ENCODE measurements around the gene EBLN1. TPM values are rescaled to one million over a fixed set of nuclear protein-coding genes. Genes with fewer than 3 reads are reported as not detected.
"Not testable (repeated sequence)": the region's sequence is repeated elsewhere in the genome, so short reads cannot be mapped to it uniquely, and the experiment has no call there.

Gene EBLN1
- total RNA-seq, 3 donors from 2014 or later, result not detected

- Histone ChIP-seq H3K4me1 (no peaks in the 10 kb centered on the region), H3K27ac (no peak overlapping the region), H3K27me3 (no peaks in the 10 kb centered on the region), H3K4me3 (no peak overlapping the region), H3K9me3 (no peaks in the 10 kb centered on the region), H3K36me3 (no peaks in the 10 kb centered on the region)
- no peak for DNase-seq (ENCODE audit: low spot score in 2 of 2)
- intact Hi-C loops (cut with DNase I; ENCODE audit: low total_unique reads), result loop anchor here (5.0 kb wide), 1 partner anchor 717 kb away; no protein-coding TSS in a partner anchor
- TF ChIP-seq POLR2AphosphoS5 (IDR thresholded peaks at IDR 0.05) (no peak), POLR2A (IDR thresholded peaks at IDR 0.05) (no peak)
- TF ChIP-seq, protein P1, sequence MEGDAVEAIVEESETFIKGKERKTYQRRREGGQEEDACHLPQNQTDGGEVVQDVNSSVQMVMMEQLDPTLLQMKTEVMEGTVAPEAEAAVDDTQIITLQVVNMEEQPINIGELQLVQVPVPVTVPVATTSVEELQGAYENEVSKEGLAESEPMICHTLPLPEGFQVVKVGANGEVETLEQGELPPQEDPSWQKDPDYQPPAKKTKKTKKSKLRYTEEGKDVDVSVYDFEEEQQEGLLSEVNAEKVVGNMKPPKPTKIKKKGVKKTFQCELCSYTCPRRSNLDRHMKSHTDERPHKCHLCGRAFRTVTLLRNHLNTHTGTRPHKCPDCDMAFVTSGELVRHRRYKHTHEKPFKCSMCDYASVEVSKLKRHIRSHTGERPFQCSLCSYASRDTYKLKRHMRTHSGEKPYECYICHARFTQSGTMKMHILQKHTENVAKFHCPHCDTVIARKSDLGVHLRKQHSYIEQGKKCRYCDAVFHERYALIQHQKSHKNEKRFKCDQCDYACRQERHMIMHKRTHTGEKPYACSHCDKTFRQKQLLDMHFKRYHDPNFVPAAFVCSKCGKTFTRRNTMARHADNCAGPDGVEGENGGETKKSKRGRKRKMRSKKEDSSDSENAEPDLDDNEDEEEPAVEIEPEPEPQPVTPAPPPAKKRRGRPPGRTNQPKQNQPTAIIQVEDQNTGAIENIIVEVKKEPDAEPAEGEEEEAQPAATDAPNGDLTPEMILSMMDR (IDR thresholded peaks at IDR 0.05), result no peak
Observed at GRCh38 chr10:22219308-22219707, 1.5 kb upstream of the EBLN1 start.

DNA sequence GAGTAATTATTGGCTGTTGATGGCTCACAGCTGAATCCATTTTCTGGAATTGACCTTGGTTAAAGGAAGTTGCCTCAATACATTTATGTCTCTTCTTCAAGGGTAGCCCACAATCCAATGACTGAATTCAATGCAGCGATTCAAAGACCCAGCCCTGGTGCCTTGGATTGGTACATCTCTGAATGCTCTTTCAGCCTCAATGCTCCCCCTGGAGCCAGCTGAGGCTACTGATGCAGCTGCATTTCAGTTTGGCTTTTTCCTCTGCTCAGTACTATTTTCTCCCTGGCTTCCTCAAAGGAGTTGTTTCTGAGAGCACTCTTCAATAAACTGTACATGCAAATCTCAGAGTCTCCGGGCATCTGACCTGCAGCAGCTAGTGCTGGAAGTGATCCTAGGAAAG lies 633 bp upstream of the EBLN1 start:
- Histone ChIP-seq H3K9me3 (no peaks in the 10 kb centered on the region), H3K27me3 (no peaks in the 10 kb centered on the region), H3K27ac (no peak overlapping the region), H3K4me3 (no peak overlapping the region), H3K4me1 (no peaks in the 10 kb centered on the region), H3K36me3 (no peaks in the 10 kb centered on the region)
- intact Hi-C loops (cut with DNase I; ENCODE audit: low total_unique reads), result loop anchor here (5.0 kb wide), 1 partner anchor 716 kb away; no protein-coding TSS in a partner anchor
- DNase-seq (ENCODE audit: low spot score in 2 of 2), result no peak
- TF ChIP-seq POLR2AphosphoS5 (IDR thresholded peaks at IDR 0.05) (no peak), POLR2A (IDR thresholded peaks at IDR 0.05) (no peak)
- TF ChIP-seq, protein P1 (IDR thresholded peaks at IDR 0.05), result no peak

DNA sequence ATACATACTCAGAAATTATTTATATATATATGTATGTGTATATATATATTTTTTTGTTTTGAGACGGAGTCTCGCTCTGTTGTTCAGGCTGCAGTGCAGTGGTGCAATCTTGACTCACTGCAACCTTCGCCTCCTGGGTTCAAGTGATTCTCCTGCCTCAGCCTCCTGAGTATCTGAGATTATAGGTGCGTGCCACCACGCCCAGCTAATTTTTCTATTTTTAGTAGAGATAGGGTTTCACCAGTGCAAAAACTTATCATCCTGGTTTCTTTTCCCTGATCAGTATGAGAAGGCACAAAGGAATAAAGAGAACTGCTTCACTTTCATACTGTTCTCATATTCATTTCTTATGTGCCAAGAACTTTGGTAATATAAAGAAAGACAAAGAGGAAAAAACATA lies 731 bp downstream of the EBLN1 start:
- not testable (repeated sequence) for H3K27me3 ChIP-seq; DNase-seq (ENCODE audit: low spot score in 2 of 2); H3K9me3 ChIP-seq; H3K4me3 ChIP-seq; H3K4me1 ChIP-seq; H3K36me3 ChIP-seq; H3K27ac ChIP-seq
- intact Hi-C loops (cut with DNase I; ENCODE audit: low total_unique reads), result loop anchor here (5.0 kb wide), 1 partner anchor 715 kb away; no protein-coding TSS in a partner anchor

DNA sequence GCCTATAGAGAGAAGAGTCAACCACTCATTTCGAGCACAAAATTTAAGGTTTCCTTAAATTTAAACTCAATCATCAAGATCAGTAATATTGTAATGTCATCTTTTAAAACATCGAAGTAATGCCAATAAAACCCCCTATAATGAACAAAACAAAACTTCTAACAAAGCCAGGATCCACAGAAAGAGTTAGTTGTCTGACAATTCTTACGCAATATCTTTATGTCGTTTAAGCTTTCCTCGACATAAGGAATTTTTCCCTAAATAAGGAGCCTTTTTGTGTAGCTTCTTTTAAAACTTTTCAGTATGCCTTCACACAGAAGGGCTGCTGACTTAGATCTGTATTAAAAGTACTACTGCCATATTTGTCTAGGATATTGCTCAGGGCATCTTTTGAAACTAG lies 7.5 kb downstream of the EBLN1 start:
- TF ChIP-seq, protein P1 (IDR thresholded peaks at IDR 0.05), result no peak
- TF ChIP-seq POLR2A (IDR thresholded peaks at IDR 0.05) (no peak), POLR2AphosphoS5 (IDR thresholded peaks at IDR 0.05) (no peak)
- no peaks in the 10 kb centered on the region for H3K4me1 ChIP-seq
- intact Hi-C loops (cut with DNase I; ENCODE audit: low total_unique reads), result no loop called here
- DNase-seq (ENCODE audit: low spot score in 2 of 2), result no peak
- no peaks in the 10 kb centered on the region for H3K36me3 ChIP-seq
- H3K27ac ChIP-seq, result no peak overlapping the region
- no peaks in the 10 kb centered on the region for H3K9me3 ChIP-seq
- H3K4me3 ChIP-seq, result no peak overlapping the region
- H3K27me3 ChIP-seq, result no peaks in the 10 kb centered on the region

GRCh38 chr10:22193945-22194344 lies 23.9 kb downstream of the EBLN1 start:
- no peak overlapping the region for H3K27ac ChIP-seq
- H3K4me1 ChIP-seq, result no peaks in the 10 kb centered on the region
- TF ChIP-seq POLR2A (IDR thresholded peaks at IDR 0.05) (no peak), POLR2AphosphoS5 (IDR thresholded peaks at IDR 0.05) (no peak)
- TF ChIP-seq, protein P1 (IDR thresholded peaks at IDR 0.05), result no peak
- no peak overlapping the region for H3K4me3 ChIP-seq
- intact Hi-C loops (cut with DNase I; ENCODE audit: low total_unique reads), result no loop called here
- no peaks in the 10 kb centered on the region for H3K36me3 ChIP-seq
- H3K9me3 ChIP-seq, result no peaks in the 10 kb centered on the region
- no peaks in the 10 kb centered on the region for H3K27me3 ChIP-seq
- DNase-seq (ENCODE audit: low spot score in 2 of 2), result no peak

- intact Hi-C loops (cut with DNase I; ENCODE audit: low total_unique reads), result no loop called here
- H3K36me3 ChIP-seq, result no peaks in the 10 kb centered on the region
- TF ChIP-seq, protein P1 (IDR thresholded peaks at IDR 0.05), result no peak
- TF ChIP-seq POLR2AphosphoS5 (IDR thresholded peaks at IDR 0.05) (no peak), POLR2A (IDR thresholded peaks at IDR 0.05) (no peak)
- H3K4me1 ChIP-seq, result no peaks in the 10 kb centered on the region
- H3K27ac ChIP-seq, result no peak overlapping the region
- H3K27me3 ChIP-seq, result no peaks in the 10 kb centered on the region
- peaks cover 0 to 9% of the 10 kb centered on the region in 2 donors for H3K9me3 ChIP-seq
- H3K4me3 ChIP-seq, result no peak overlapping the region
- DNase-seq (ENCODE audit: low spot score in 2 of 2), result no peak
Observed at GRCh38 chr10:22185586-22185985, 32.2 kb downstream of the EBLN1 start.

All from breast epithelium (tissue), 4 donors.